A549 (cell line): ENCODE measurements around the gene PRKAG3. TPM values are rescaled to one million over a fixed set of nuclear protein-coding genes. Genes with fewer than 3 reads are reported as not detected.

Source experiments
- ATAC-seq, 2 experiments: fragments of 200-7000 bp in 1 of 2; fragments of >200 bp in 1 of 2; cut with Nextera tagmentation in 1 of 2; cut with Tn5 transposase in 1 of 2; 3 replicates each; pipeline versions ENCODE4 v1.8.0 to v1.9.1; 2018 to 2020; ENCODE audit warnings: mild to moderate bottlenecking in 1 of 2, moderate library complexity in 1 of 2
- CTCF ChIA-PET: fragments of 300-600 bp; sonication (Branson Sonifier 250); formaldehyde crosslinking; extraction: SDS; loops from one replicate; lab custom pipeline; 2021; ENCODE audit warnings: antibody characterized with exemption, inconsistent platforms; lab: Yijun Ruan, JAX
- POLR2A ChIA-PET: fragments of 350-600 bp; formaldehyde crosslinking; extraction: SDS; loops from one replicate; lab custom pipeline; 2021; ENCODE audit warnings: antibody characterized with exemption, inconsistent platforms; lab: Yijun Ruan, JAX
- DNase-seq, 2 experiments: peaks; one replicate each; pipeline versions ENCODE4 v3.0.0 to v3.0.0-alpha.2; 2011 to 2016; ENCODE audit warnings: low read depth in 1 of 2, low spot score in 1 of 2
- FAIRE-seq: peaks from 2 replicates; lab custom pipeline; 2011; peaks lifted over from hg19 to GRCh38; lab: Jason Lieb, UNC
- H3K27ac ChIP-seq, 2 experiments: fragments of >200 bp; sonication (Bioruptor Twin); formaldehyde crosslinking; 3 replicates each; pipeline ENCODE4 v1.5.1; 2016 to 2017
- H3K4me1 ChIP-seq: fragments of >200 bp; sonication (Bioruptor Twin); formaldehyde crosslinking; 3 replicates; pipeline ENCODE4 v1.6.1; 2016
- H3K4me2 ChIP-seq: fragments of >200 bp; sonication (Bioruptor Twin); formaldehyde crosslinking; 3 replicates; pipeline ENCODE4 v1.6.1; 2016
- H3K4me3 ChIP-seq: fragments of >200 bp; sonication (Bioruptor Twin); formaldehyde crosslinking; 3 replicates; pipeline ENCODE4 v1.5.1; 2016
- H3K9me3 ChIP-seq: fragments of >200 bp; sonication (Bioruptor Twin); formaldehyde crosslinking; 3 replicates; pipeline ENCODE4 v1.6.1; 2016
- BHLHE40 ChIP-seq: IDR thresholded peaks from 2 replicates; pipeline ENCODE4 v1.6.1; 2012; ENCODE audit warnings: low read depth, low read length, inconsistent platforms
- CHD4 ChIP-seq: fragments of 200-600 bp; sonication (generic); IDR thresholded peaks from 2 replicates; pipeline ENCODE4 v1.6.1; 2016; ENCODE audit warnings: antibody characterized with exemption, mild to moderate bottlenecking, borderline replicate concordance
- EHMT2 ChIP-seq: fragments of 200-600 bp; sonication (generic); IDR thresholded peaks from 2 replicates; pipeline ENCODE4 v1.6.1; 2016; ENCODE audit warnings: antibody characterized with exemption, low read depth, mild to moderate bottlenecking, moderate library complexity
- FOSB ChIP-seq: fragments of 250-450 bp; sonication (Bioruptor Pico); IDR thresholded peaks from 2 replicates; pipeline ENCODE4 v1.5.0; 2020; ENCODE audit warnings: mild to moderate bottlenecking, moderate library complexity
- FOSL2 ChIP-seq, 2 experiments: fragments of 450-650 bp in 1 of 2; fragments of >200 bp in 1 of 2; sonication (Bioruptor Twin) in 1 of 2; formaldehyde crosslinking; IDR thresholded peaks; 2 replicates each; pipeline versions ENCODE4 v1.5.0 to v1.6.1; 2016 to 2020; ENCODE audit warnings: mild to moderate bottlenecking in 1 of 2, moderate library complexity in 1 of 2
- HDAC2 ChIP-seq: fragments of 200-600 bp; sonication (generic); IDR thresholded peaks from 2 replicates; pipeline ENCODE4 v1.6.1; 2016
- JUN ChIP-seq, 2 experiments: fragments of >200 bp; sonication (Bioruptor Twin); formaldehyde crosslinking; IDR thresholded peaks; 2 replicates in 1 of 2; 3 replicates in 1 of 2; pipeline ENCODE4 v1.6.1; 2016 to 2017
- MAFK ChIP-seq: fragments of 450-650 bp; IDR thresholded peaks from 2 replicates; pipeline ENCODE4 v1.6.1; 2014; ENCODE audit not compliant: partially characterized antibody
- POLR2AphosphoS2 ChIP-seq: conservative IDR thresholded peaks from 2 replicates; pipeline ENCODE4 v1.6.1; 2012; ENCODE audit warnings: low read length, improper control_type of control experiment, inconsistent platforms
- RNF2 ChIP-seq: fragments of 200-600 bp; sonication (generic); IDR thresholded peaks from 2 replicates; pipeline ENCODE4 v1.6.1; 2016; ENCODE audit warnings: low read depth, mild to moderate bottlenecking, antibody characterized with exemption, moderate library complexity, borderline replicate concordance
- SREBF2 ChIP-seq: fragments of 450-650 bp; IDR thresholded peaks from 2 replicates; pipeline ENCODE4 v1.6.1; 2014; ENCODE audit warnings: mild to moderate bottlenecking, moderate library complexity
- TFCP2L1 ChIP-seq: fragments of 250-450 bp; sonication (Bioruptor Pico); IDR thresholded peaks from 2 replicates; pipeline ENCODE4 v1.5.0; 2021; ENCODE audit warnings: mild to moderate bottlenecking
- ZFP36 ChIP-seq: fragments of 450-650 bp; IDR thresholded peaks from 2 replicates; pipeline ENCODE4 v1.6.1; 2014; ENCODE audit warnings: borderline replicate concordance; ENCODE audit not compliant: partially characterized antibody
- WGBS: methylation state at CpG from one replicate; pipeline ENCODE4 v1.1.6; 2017; ENCODE audit errors: missing lambda C conversion rate; 5-methylcytosine and 5-hydroxymethylcytosine counted together
- polyA plus RNA-seq, 4 experiments: library from polyadenylated mRNA; depleted of rRNA in 3 of 4; stranded (reverse); fragments of >200 nt; fragmentation: RNase III in 1 of 4; extraction: RNeasy Plus Mini Kit Qiagen cat#74134 plus additional on column Dnase treatment in 1 of 4; gene quantifications; 2 replicates in 3 of 4; 3 replicates in 1 of 4; pipeline ENCODE4 v1.2.3, GENCODE V29; 2011 to 2017
- TF ChIP-seq, protein P1 (sequence below): fragments of 200-600 bp; sonication (generic); IDR thresholded peaks from 2 replicates; pipeline ENCODE4 v1.6.1; 2016; ENCODE audit warnings: antibody characterized with exemption, mild to moderate bottlenecking, moderate library complexity

Gene PRKAG3
- polyA plus RNA-seq, 2 of the 4 experiments (the other 2 are of a cell fraction) = not detected

GRCh38 chr2:218860950-218861381 lies 29.4 kb upstream of the PRKAG3 start:
- no peak for TF ChIP-seq FOSL2 (IDR thresholded peaks at IDR 0.05)
- TF ChIP-seq FOSL2 (CRISPR knock-in tag; IDR thresholded peaks at IDR 0.05) = no peak
- TF ChIP-seq EHMT2 = no peak
- no peak for TF ChIP-seq HDAC2
- peak overlapping the region; percentile 100; the same call in 2 of the 3 replicates for H3K4me2 ChIP-seq
- ATAC-seq = peak in 1 of 2 experiments; percentile 13; a peak in 1 of 6 replicates
- H3K4me3 ChIP-seq = peak overlapping the region; percentile 64; the same call in 1 of the 3 replicates
- ChIA-PET POLR2A (no interaction called here), CTCF (interaction anchor here (0.9 to 8.0 kb wide), 9 partner anchors 8 to 119 kb away, joined by 3 to 70 read pairs (median 4); no protein-coding TSS in a partner anchor)
- no peaks in the 10 kb centered on the region for H3K9me3 ChIP-seq
- no peak for FAIRE-seq
- no peak for DNase-seq
- H3K27ac ChIP-seq = no peak overlapping the region
- peaks cover 35% of the 10 kb centered on the region for H3K4me1 ChIP-seq
- 56% methylated on average over 21 of the region's 21 CpGs for WGBS

GRCh38 chr2:218859988-218860831 lies 28.6 kb upstream of the PRKAG3 start:
- Histone ChIP-seq H3K4me1 (peaks cover 35% of the 10 kb centered on the region), H3K4me3 (peak overlapping the region; percentile 64), H3K4me2 (peak overlapping the region; percentile 100), H3K27ac (peak overlapping the region; percentile 45 to 81; a peak in 5 of 6 replicates), H3K9me3 (no peaks in the 10 kb centered on the region)
- 24% methylated on average over 29 of the region's 47 CpGs for WGBS
- ChIA-PET CTCF (interaction anchor here (0.9 to 8.0 kb wide), 8 partner anchors 9 to 38 kb away, joined by 3 to 70 read pairs (median 4); no protein-coding TSS in a partner anchor), POLR2A (no interaction called here)
- ATAC-seq (peak in 1 of 2 experiments; percentile 3; a peak in 1 of 6 replicates), FAIRE-seq (no peak), DNase-seq (no peak)
- TF ChIP-seq RNF2 = peak; percentile 23; the same call in 1 of the 2 replicates
- no peak for TF ChIP-seq MAFK
- TF ChIP-seq, protein P1, sequence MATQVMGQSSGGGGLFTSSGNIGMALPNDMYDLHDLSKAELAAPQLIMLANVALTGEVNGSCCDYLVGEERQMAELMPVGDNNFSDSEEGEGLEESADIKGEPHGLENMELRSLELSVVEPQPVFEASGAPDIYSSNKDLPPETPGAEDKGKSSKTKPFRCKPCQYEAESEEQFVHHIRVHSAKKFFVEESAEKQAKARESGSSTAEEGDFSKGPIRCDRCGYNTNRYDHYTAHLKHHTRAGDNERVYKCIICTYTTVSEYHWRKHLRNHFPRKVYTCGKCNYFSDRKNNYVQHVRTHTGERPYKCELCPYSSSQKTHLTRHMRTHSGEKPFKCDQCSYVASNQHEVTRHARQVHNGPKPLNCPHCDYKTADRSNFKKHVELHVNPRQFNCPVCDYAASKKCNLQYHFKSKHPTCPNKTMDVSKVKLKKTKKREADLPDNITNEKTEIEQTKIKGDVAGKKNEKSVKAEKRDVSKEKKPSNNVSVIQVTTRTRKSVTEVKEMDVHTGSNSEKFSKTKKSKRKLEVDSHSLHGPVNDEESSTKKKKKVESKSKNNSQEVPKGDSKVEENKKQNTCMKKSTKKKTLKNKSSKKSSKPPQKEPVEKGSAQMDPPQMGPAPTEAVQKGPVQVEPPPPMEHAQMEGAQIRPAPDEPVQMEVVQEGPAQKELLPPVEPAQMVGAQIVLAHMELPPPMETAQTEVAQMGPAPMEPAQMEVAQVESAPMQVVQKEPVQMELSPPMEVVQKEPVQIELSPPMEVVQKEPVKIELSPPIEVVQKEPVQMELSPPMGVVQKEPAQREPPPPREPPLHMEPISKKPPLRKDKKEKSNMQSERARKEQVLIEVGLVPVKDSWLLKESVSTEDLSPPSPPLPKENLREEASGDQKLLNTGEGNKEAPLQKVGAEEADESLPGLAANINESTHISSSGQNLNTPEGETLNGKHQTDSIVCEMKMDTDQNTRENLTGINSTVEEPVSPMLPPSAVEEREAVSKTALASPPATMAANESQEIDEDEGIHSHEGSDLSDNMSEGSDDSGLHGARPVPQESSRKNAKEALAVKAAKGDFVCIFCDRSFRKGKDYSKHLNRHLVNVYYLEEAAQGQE = no peak

GRCh38 chr2:218859556-218859987 lies 28.0 kb upstream of the PRKAG3 start, which contains the start of gene WNT6:
Gene WNT6 (plus strand): TSS chr2:218859805. CDS start chr2:218860038, 233 bp downstream.
- peak within 1 kb of the TSS; percentile 45 to 81; a peak in 5 of 6 replicates for H3K27ac ChIP-seq
- H3K9me3 ChIP-seq = no peaks in the 10 kb centered on the region
- ChIA-PET CTCF (interaction anchor here (1.8 to 8.0 kb wide), 4 partner anchors 17 to 38 kb away, joined by 5 to 70 read pairs (median 10); no protein-coding TSS in a partner anchor), POLR2A (no interaction called here)
- FAIRE-seq (no peak), DNase-seq (no peak), ATAC-seq (peak; percentile 12 to 14; a peak in 1 of 6 replicates)
- WGBS = 0% methylated on average over 5 of the region's 64 CpGs
- TF ChIP-seq JUN (IDR thresholded peaks at IDR 0.05) = no peak
- TF ChIP-seq SREBF2 = no peak
- TF ChIP-seq CHD4 = no peak
- no peak for TF ChIP-seq TFCP2L1 (CRISPR knock-in tag)
- TF ChIP-seq POLR2AphosphoS2 = no peak
- TF ChIP-seq ZFP36 = no peak
- TF ChIP-seq BHLHE40 = no peak
- TF ChIP-seq FOSB = no peak
- TF ChIP-seq, protein P1 = no peak
- peaks cover 35% of the 10 kb centered on the region for H3K4me1 ChIP-seq
- H3K4me3 ChIP-seq = peak within 1 kb of the TSS; percentile 64
- peak within 1 kb of the TSS; percentile 100 for H3K4me2 ChIP-seq
